Measurements from ENCODE around the gene FZD8. TPM values are rescaled to one million over a fixed set of nuclear protein-coding genes. Genes with fewer than 3 reads are reported as not detected.

The FZD8 gene
- total and polyA plus RNA-seq, 5 donors from 2014 or later: 0.12 TPM; not detected in 4

DNA sequence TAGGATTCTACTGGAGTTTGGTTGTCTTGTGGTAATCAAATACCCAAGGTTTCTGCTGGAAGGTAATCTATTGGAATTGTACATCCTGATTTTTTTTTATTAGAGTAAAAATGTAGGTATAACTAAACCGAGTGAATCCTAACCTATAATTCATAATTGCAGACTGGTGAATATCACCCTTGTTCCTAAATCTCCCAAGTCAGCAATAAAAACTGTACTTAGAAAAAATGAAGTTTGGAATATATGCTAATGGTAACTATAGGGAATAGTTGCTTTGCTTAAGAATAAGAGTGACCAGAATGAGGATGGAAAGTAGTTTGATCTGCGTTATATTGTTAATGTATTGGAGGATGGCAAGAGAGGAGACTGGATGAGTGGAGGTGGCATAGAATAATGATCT is 10.7 kb upstream of the FZD8 start:
- Histone ChIP-seq H3K36me3 (ENCODE audit: control insufficient read depth, insufficient read depth, low read length) (no peaks in the 10 kb centered on the region), H3K27ac (ENCODE audit: insufficient read depth, low read length, poor library complexity, severe bottlenecking) (no peak overlapping the region), H3K27me3 (ENCODE audit: control insufficient read depth, insufficient read depth, low read length) (peaks cover 2% of the 10 kb centered on the region), H3K9me3 (ENCODE audit: control insufficient read depth in 2 of 2, low read length in 2 of 2) (no peaks in the 10 kb centered on the region), H3K4me3 (ENCODE audit: low read depth, low read length) (no peak overlapping the region), H3K4me1 (ENCODE audit: control insufficient read depth, insufficient read depth, low read length, poor library complexity, severe bottlenecking) (no peaks in the 10 kb centered on the region)
- peaks cover 5% of the 10 kb centered on the region for H3K27me3 Mint-ChIP-seq
- H3K4me3 Mint-ChIP-seq: no peak overlapping the region
- no peak for ATAC-seq (ENCODE audit: low read depth in 2 of 2)
- no peak for DNase-seq
- no peaks in the 10 kb centered on the region for H3K36me3 Mint-ChIP-seq
- H3K27ac Mint-ChIP-seq: no peak overlapping the region
- H3K9me3 Mint-ChIP-seq: no peaks in the 10 kb centered on the region
- peaks cover 0 to 2% (median 0%) of the 10 kb centered on the region in 4 donors for H3K4me1 Mint-ChIP-seq

DNA sequence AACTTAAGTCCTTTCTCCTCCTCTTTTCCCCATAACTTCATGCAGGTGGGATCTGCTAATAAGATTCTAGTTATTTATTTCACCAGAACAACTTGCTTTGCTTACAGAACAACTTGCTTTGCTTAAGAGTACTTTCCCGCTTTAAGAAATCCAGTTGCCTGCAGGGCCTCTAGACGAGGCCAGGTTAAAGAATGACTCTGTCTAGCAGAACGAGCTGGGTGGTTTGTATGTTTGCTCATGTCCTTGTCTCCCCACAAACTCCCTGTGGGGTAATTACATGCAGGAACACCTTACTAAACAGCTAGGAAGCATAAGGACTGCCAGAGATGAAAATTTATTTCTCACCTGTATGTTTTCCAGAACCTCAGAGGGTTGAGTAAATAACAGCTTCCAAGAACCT is 8.8 kb upstream of the FZD8 start:
- ATAC-seq (ENCODE audit: low read depth in 2 of 2): no peak
- H3K27me3 Mint-ChIP-seq: peaks cover 14% of the 10 kb centered on the region
- peaks cover 0 to 3% (median 0%) of the 10 kb centered on the region in 7 donors for H3K9me3 Mint-ChIP-seq
- no peak for DNase-seq
- peaks cover 0 to 2% (median 0%) of the 10 kb centered on the region in 4 donors for H3K4me1 Mint-ChIP-seq
- Histone ChIP-seq H3K4me1 (ENCODE audit: control insufficient read depth, insufficient read depth, low read length, poor library complexity, severe bottlenecking) (no peaks in the 10 kb centered on the region), H3K27ac (ENCODE audit: insufficient read depth, low read length, poor library complexity, severe bottlenecking) (no peak overlapping the region), H3K9me3 (ENCODE audit: control insufficient read depth in 2 of 2, low read length in 2 of 2) (no peaks in the 10 kb centered on the region), H3K4me3 (ENCODE audit: low read depth, low read length) (no peak overlapping the region), H3K36me3 (ENCODE audit: control insufficient read depth, insufficient read depth, low read length) (no peaks in the 10 kb centered on the region), H3K27me3 (ENCODE audit: control insufficient read depth, insufficient read depth, low read length) (peaks cover 2% of the 10 kb centered on the region)
- no peaks in the 10 kb centered on the region for H3K36me3 Mint-ChIP-seq
- H3K27ac Mint-ChIP-seq: no peak overlapping the region
- no peak overlapping the region for H3K4me3 Mint-ChIP-seq

DNA sequence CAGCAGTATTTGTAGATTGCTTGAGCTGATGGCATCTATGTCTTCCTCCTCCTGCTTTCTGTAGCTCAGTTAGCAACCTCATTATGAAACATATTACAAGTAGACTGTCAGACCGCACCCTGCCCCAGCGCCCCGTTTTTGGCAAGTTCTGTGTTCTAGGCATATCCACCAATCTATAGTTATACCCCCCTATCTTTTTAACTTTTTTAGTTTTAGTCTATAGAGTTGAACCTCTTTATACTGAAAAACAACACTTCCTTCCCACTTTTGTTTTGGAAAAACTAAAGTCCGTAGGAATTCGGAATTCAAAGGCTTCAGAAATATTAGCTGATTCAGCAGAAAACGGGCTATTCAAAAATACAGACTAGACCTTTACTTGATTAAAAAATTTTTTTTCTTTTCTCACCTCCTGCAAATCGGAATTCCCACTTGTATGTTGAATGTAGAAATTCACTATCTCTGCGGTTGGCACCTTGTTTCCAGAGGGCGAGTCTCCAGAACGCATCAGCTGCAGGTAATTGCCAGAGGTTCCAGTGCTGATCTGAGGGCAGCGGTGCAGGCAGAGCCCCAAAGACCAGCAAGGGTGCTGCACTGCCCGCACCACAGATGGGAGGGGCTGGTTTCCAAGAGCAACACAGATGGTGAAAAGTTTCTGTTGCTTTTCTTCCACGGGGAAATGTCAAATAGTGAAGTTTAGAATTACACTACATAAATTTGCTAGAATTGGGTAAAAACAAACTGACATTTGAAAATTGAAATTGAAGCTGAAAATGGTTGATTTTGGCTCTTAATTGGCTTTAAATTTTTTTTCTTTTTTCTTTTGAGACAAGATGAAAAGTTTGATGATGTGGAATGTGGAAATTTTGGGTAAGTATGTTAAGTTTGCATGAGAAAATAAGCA is 2.2 kb upstream of the FZD8 start:
- no peak for DNase-seq
- H3K4me3 Mint-ChIP-seq: peak overlapping the region; percentile 54 to 88 (median 86)
- Histone ChIP-seq H3K27ac (ENCODE audit: insufficient read depth, low read length, poor library complexity, severe bottlenecking) (no peak overlapping the region), H3K4me3 (ENCODE audit: low read depth, low read length) (peak overlapping the region; percentile 41), H3K36me3 (ENCODE audit: control insufficient read depth, insufficient read depth, low read length) (no peaks in the 10 kb centered on the region), H3K4me1 (ENCODE audit: control insufficient read depth, insufficient read depth, low read length, poor library complexity, severe bottlenecking) (peaks cover 30% of the 10 kb centered on the region), H3K27me3 (ENCODE audit: control insufficient read depth, insufficient read depth, low read length) (peaks cover 8% of the 10 kb centered on the region), H3K9me3 (ENCODE audit: control insufficient read depth in 2 of 2, low read length in 2 of 2) (no peaks in the 10 kb centered on the region)
- peaks cover 0 to 31% (median 10%) of the 10 kb centered on the region in 4 donors for H3K4me1 Mint-ChIP-seq
- no peak for ATAC-seq (ENCODE audit: low read depth in 2 of 2)
- H3K27ac Mint-ChIP-seq: peak overlapping the region in 1 of 3 donors; percentile 21
- no peaks in the 10 kb centered on the region for H3K36me3 Mint-ChIP-seq
- H3K27me3 Mint-ChIP-seq: peaks cover 56% of the 10 kb centered on the region
- H3K9me3 Mint-ChIP-seq: peaks cover 0 to 3% (median 0%) of the 10 kb centered on the region in 7 donors

DNA sequence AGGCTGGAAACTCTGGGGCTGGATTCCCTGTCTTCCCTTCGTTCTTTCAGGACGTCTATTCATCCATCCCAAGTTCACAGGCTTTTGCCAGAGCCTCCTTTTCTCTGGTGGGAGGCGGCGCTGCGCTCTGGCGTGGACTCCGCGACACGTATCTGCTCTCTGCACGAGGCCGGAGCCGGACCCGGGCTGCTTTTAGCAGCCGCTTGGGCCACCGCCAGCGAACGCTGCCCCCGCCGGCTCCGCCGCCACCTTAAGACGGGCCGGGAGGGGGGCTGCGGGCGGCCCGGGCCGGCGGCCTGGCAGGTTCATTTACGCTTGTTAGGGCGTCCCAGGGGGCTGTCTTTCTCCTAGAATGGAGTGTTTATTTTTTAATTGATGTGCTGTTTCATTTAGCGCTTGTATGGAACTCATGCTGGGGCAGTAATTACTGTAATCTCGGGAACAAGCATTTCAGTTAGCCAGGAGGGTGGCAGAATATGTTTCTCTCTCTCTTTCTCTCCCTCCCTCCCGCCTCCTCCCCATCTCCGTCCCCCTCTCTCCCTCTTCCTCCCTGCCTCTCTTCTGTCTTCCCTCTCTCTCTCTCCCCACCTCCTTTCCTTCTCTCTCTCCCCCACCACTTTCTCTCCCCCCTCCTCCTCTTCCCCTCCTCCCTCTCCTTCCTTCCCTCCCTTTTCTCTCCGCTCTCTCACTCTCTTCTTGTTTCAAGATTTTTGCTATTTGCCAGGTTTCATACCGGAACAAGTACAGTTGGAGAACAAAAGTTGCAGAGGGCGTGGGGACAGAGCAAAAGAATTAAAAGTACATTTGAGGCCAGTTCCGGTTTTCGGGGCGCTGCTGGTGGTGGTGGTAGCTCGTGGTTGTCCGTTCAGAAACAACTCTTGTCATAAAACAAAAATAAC is 1.3 kb upstream of the FZD8 start:
- Histone ChIP-seq H3K4me1 (ENCODE audit: control insufficient read depth, insufficient read depth, low read length, poor library complexity, severe bottlenecking) (peaks cover 30% of the 10 kb centered on the region), H3K27me3 (ENCODE audit: control insufficient read depth, insufficient read depth, low read length) (peaks cover 12% of the 10 kb centered on the region), H3K4me3 (ENCODE audit: low read depth, low read length) (peak overlapping the region; percentile 44), H3K9me3 (ENCODE audit: control insufficient read depth in 2 of 2, low read length in 2 of 2) (no peaks in the 10 kb centered on the region), H3K27ac (ENCODE audit: insufficient read depth, low read length, poor library complexity, severe bottlenecking) (no peak overlapping the region), H3K36me3 (ENCODE audit: control insufficient read depth, insufficient read depth, low read length) (no peaks in the 10 kb centered on the region)
- H3K27ac Mint-ChIP-seq: peak overlapping the region in 1 of 3 donors; percentile 21
- peaks cover 0 to 33% (median 10%) of the 10 kb centered on the region in 4 donors for H3K4me1 Mint-ChIP-seq
- peaks cover 56% of the 10 kb centered on the region for H3K27me3 Mint-ChIP-seq
- no peaks in the 10 kb centered on the region for H3K36me3 Mint-ChIP-seq
- peak overlapping the region; percentile 54 to 90 (median 87) for H3K4me3 Mint-ChIP-seq
- H3K9me3 Mint-ChIP-seq: peaks cover 0 to 4% (median 0%) of the 10 kb centered on the region in 7 donors
- ATAC-seq (ENCODE audit: low read depth in 2 of 2) (no peak), DNase-seq (no peak)

DNA sequence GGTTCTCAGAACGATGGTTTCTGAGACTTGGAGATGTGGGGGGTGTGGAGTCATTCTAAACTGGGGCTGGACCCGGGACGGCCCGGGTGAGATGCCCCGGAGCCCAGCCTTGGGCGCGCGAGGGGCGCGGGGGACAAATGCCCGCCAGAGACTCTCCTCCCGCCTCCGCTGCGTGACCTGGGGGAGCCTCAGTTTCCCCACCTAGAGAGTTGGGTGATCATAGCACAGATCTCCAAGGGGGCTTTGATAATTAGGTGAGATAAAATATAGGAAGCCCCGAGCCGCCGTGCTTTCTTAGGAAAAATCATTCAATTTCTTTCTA is 658 bp upstream of the FZD8 start:
- H3K27me3 Mint-ChIP-seq: peaks cover 63% of the 10 kb centered on the region
- H3K27me3 ChIP-seq (ENCODE audit: control insufficient read depth, insufficient read depth, low read length): peaks cover 18% of the 10 kb centered on the region
- H3K27ac Mint-ChIP-seq: no peak overlapping the region
- no peak overlapping the region for H3K27ac ChIP-seq (ENCODE audit: insufficient read depth, low read length, poor library complexity, severe bottlenecking)
- H3K4me1 ChIP-seq (ENCODE audit: control insufficient read depth, insufficient read depth, low read length, poor library complexity, severe bottlenecking): peaks cover 30% of the 10 kb centered on the region
- DNase-seq: no peak
- H3K9me3 ChIP-seq (ENCODE audit: control insufficient read depth in 2 of 2, low read length in 2 of 2): no peaks in the 10 kb centered on the region
- no peak for ATAC-seq (ENCODE audit: low read depth in 2 of 2)
- H3K36me3 Mint-ChIP-seq: no peaks in the 10 kb centered on the region
- peaks cover 0 to 4% (median 0%) of the 10 kb centered on the region in 7 donors for H3K9me3 Mint-ChIP-seq
- H3K4me3 ChIP-seq (ENCODE audit: low read depth, low read length): peak overlapping the region; percentile 44
- peak overlapping the region; percentile 54 to 90 (median 84) for H3K4me3 Mint-ChIP-seq
- no peaks in the 10 kb centered on the region for H3K36me3 ChIP-seq (ENCODE audit: control insufficient read depth, insufficient read depth, low read length)
- H3K4me1 Mint-ChIP-seq: peaks cover 0 to 35% (median 10%) of the 10 kb centered on the region in 4 donors

DNA sequence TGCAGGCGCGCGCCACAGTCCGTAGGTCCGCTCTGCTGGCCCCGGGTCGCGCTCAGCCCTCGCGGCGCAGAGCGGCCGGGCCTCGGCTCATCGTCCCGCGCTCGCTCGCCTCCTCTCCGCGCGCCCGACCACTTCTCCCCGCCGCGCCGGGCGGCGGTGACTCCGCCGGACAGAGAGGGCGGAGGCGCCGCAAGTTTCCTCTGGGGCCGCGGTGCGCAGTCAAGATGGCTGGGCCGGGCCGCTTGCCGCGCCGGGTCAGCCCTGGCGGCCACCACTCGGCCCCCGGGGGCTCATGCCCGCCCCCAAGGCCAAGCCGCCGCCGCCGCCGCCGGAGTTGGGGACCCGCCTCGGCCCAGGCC is 441 bp downstream of the FZD8 start:
- no peak for DNase-seq
- Mint-ChIP-seq H3K27me3 (peaks cover 68% of the 10 kb centered on the region), H3K4me3 (no peak overlapping the region), H3K27ac (no peak overlapping the region), H3K4me1 (peaks cover 0 to 38% (median 10%) of the 10 kb centered on the region in 4 donors), H3K9me3 (peaks cover 0 to 5% (median 0%) of the 10 kb centered on the region in 7 donors), H3K36me3 (no peaks in the 10 kb centered on the region)
- no peak overlapping the region for H3K4me3 ChIP-seq (ENCODE audit: low read depth, low read length)
- peaks cover 30% of the 10 kb centered on the region for H3K4me1 ChIP-seq (ENCODE audit: control insufficient read depth, insufficient read depth, low read length, poor library complexity, severe bottlenecking)
- ATAC-seq (ENCODE audit: low read depth in 2 of 2): no peak
- no peak overlapping the region for H3K27ac ChIP-seq (ENCODE audit: insufficient read depth, low read length, poor library complexity, severe bottlenecking)
- H3K9me3 ChIP-seq (ENCODE audit: control insufficient read depth in 2 of 2, low read length in 2 of 2): no peaks in the 10 kb centered on the region
- no peaks in the 10 kb centered on the region for H3K36me3 ChIP-seq (ENCODE audit: control insufficient read depth, insufficient read depth, low read length)
- peaks cover 24% of the 10 kb centered on the region for H3K27me3 ChIP-seq (ENCODE audit: control insufficient read depth, insufficient read depth, low read length)

DNA sequence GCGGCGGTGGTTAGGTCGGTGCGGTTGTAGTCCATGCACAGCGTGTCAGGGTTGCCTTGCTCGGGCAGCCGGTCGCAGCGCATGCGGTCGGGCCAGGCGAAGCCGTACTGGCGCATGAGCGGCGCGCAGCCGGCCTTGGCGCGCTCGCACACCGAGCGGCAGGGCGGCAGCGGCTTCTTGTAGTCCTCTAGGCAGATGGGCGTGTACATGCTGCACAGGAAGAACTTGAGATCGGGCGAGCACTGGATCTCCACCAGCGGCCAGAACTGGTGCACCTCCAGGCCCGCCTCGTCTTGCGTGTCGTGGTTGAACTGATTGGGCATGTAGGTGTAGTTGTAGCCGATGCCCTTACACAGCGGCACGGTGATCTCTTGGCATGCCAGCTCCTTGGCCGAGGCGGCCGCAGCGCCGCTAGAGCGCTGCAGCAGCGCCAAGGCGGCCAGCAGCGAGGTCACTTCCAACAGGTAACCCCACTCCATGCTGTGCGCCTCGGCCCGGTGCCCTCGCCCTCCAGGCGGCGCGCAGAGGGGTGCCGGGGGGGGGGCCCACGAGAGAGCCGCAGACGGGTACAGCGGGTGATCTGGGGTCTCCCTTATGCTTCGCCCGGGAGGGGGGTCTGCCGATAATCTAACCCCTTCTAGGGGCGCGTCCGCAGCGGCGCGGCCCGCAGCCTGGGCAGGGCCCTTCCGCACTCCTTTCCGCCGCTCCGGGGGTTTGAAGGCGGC is 983 bp downstream of the FZD8 start:
- Histone ChIP-seq H3K27me3 (ENCODE audit: control insufficient read depth, insufficient read depth, low read length) (peaks cover 30% of the 10 kb centered on the region), H3K27ac (ENCODE audit: insufficient read depth, low read length, poor library complexity, severe bottlenecking) (no peak overlapping the region), H3K9me3 (ENCODE audit: control insufficient read depth in 2 of 2, low read length in 2 of 2) (no peaks in the 10 kb centered on the region), H3K4me3 (ENCODE audit: low read depth, low read length) (no peak overlapping the region), H3K4me1 (ENCODE audit: control insufficient read depth, insufficient read depth, low read length, poor library complexity, severe bottlenecking) (peaks cover 30% of the 10 kb centered on the region), H3K36me3 (ENCODE audit: control insufficient read depth, insufficient read depth, low read length) (no peaks in the 10 kb centered on the region)
- peak in 2 of 3 donors; percentile 20 to 70 for DNase-seq
- Mint-ChIP-seq H3K4me1 (peaks cover 0 to 38% (median 10%) of the 10 kb centered on the region in 4 donors), H3K4me3 (peak overlapping the region; percentile 69 to 86 (median 84)), H3K9me3 (peaks cover 0 to 3% (median 0%) of the 10 kb centered on the region in 7 donors), H3K36me3 (no peaks in the 10 kb centered on the region), H3K27me3 (peaks cover 69% of the 10 kb centered on the region), H3K27ac (peak overlapping the region in 1 of 3 donors; percentile 46)
- peak; percentile 36 to 38 for ATAC-seq (ENCODE audit: low read depth in 2 of 2)

All from CD4-positive, CD25-positive, alpha-beta regulatory T cell (primary cell).